ENCODE data around the gene OR8D4. TPM values are rescaled to one million over a fixed set of nuclear protein-coding genes. Genes with fewer than 3 reads are reported as not detected.

OR8D4 gene
- polyA plus RNA-seq, 4 donors = not detected

Other genes starting within 250 kb of the OR8D4 start
- gene SCN3B, start 247.5 kb upstream of the OR8D4 start, polyA plus RNA-seq (ENCODE audit: insufficient read length in 4 of 4) = 1 to 10 TPM; 1.4 to 4.1 (median 2.1) TPM
- gene ZNF202, start 160.5 kb upstream of the OR8D4 start, polyA plus RNA-seq (ENCODE audit: insufficient read length in 4 of 4) = 10 to 100 TPM; 16.1 to 22.4 (median 17.9) TPM
- not detected for gene OR6X1, start 147.6 kb upstream of the OR8D4 start, polyA plus RNA-seq (ENCODE audit: insufficient read length in 4 of 4)
- gene OR6M1, start 95.8 kb upstream of the OR8D4 start, polyA plus RNA-seq (ENCODE audit: insufficient read length in 4 of 4) = not detected
- gene TMEM225, start 16.5 kb upstream of the OR8D4 start, polyA plus RNA-seq (ENCODE audit: insufficient read length in 4 of 4) = not detected
- gene OR4D5, start 37.5 kb downstream of the OR8D4 start, polyA plus RNA-seq (ENCODE audit: insufficient read length in 4 of 4) = not detected
- gene OR6T1, start 41.7 kb downstream of the OR8D4 start, polyA plus RNA-seq (ENCODE audit: insufficient read length in 4 of 4) = not detected
- not detected for gene OR10S1, start 75.6 kb downstream of the OR8D4 start, polyA plus RNA-seq (ENCODE audit: insufficient read length in 4 of 4)
- gene OR10G6, start 93.0 kb downstream of the OR8D4 start, polyA plus RNA-seq (ENCODE audit: insufficient read length in 4 of 4) = not detected
- gene OR10G4, start 110.8 kb downstream of the OR8D4 start, polyA plus RNA-seq (ENCODE audit: insufficient read length in 4 of 4) = not detected
- gene OR10G9, start 120.8 kb downstream of the OR8D4 start, polyA plus RNA-seq (ENCODE audit: insufficient read length in 4 of 4) = not detected
- gene OR10G8, start 124.6 kb downstream of the OR8D4 start, polyA plus RNA-seq (ENCODE audit: insufficient read length in 4 of 4) = not detected
- gene OR10G7, start 139.2 kb downstream of the OR8D4 start, polyA plus RNA-seq (ENCODE audit: insufficient read length in 4 of 4) = not detected
- gene VWA5A, start 213.3 kb downstream of the OR8D4 start, polyA plus RNA-seq (ENCODE audit: insufficient read length in 4 of 4) = 10 to 100 TPM; 13.1 to 16.2 (median 15.1) TPM